HG03064 (cell line): ENCODE results near the gene CTNNBL1.
"Not testable (repeated sequence)": the region's sequence is repeated elsewhere in the genome, so short reads cannot be mapped to it uniquely, and the experiment has no call there.

ENCODE experiments used
- ATAC-seq: cut with Tn5 transposase; IDR thresholded peaks from one replicate; pipeline ENCODE4 v1.9.1; 2021; ENCODE audit warnings: low read depth; ENCODE audit not compliant: unreplicated experiment

The CTNNBL1 gene

DNA sequence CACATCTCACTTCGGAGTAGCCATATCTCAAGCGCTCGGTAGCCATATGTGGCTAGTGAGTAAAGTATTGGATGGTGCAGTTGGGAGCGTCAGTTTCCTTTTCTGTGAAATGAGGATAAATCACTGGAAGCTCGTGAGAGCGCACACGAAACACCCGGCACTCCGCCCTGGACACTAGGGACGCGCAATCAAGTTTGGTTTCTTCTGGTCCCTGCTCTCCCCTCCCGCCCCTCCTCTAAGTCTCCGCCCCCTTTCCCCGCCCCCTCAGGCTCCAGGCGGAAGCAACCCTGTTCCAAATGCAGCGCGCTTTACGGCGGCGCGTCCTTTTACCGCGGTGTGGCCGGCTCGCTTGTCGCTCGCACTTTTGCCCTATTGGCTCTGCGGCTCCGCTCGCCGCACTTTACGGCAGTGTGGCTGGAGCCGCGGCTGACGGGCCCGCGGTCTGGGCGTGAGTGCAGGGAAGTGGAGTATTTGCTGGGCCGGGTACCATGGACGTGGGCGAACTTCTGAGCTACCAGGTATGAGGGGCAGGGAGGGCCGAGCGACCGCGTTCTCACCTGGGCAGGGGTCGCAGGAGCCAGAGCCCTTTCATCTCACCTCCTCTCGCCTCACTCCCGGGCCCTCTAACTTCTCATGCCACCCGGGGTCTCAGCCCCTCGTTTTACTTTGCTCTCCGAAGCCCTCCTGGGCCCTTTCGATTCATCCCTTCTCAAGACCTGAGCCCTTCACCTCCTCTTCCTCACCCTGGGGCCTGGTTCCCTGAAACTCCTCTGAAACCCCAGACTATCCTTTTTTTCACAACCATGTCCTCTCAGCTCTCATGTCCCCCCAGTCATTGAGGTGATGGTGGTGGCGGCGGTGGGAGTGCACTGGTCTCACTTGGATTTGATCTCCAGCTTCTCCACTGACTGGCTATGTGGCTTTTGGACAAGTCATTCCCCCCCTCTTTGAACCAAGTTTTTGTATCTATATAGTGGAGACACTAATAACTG, at the start of gene CTNNBL1:
Gene CTNNBL1 (plus strand): TSS at position 396 of the 992 bp plus-strand sequence. CDS start 93 bp downstream, at position 489.
- peak; percentile 73 for ATAC-seq

GRCh38 chr20:37644605-37645004, 49.2 kb upstream of the CTNNBL1 start:
- ATAC-seq = no peak

GRCh38 chr20:37647946-37648345, 45.9 kb upstream of the CTNNBL1 start:
- no peak for ATAC-seq

DNA sequence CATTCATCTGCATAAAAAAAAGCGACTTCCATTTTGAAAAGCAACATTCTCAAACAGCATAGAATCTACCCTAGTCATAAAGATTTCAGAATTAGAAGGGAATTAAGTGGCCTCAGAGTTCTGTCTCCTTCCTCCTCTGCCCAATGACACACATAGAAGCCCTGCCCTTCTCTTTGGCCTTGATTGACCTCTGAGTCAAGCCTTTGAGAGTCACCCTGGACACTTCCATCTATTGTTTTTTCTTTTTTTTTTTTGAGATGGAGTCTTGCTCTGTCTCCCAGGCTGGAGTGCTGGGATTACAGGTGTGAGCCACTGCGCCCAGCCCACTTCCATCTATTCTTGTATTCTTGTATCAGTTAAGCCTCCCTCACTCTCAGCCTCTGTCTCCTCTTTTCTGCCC, 44.8 kb upstream of the CTNNBL1 start:
- ATAC-seq = no peak

DNA sequence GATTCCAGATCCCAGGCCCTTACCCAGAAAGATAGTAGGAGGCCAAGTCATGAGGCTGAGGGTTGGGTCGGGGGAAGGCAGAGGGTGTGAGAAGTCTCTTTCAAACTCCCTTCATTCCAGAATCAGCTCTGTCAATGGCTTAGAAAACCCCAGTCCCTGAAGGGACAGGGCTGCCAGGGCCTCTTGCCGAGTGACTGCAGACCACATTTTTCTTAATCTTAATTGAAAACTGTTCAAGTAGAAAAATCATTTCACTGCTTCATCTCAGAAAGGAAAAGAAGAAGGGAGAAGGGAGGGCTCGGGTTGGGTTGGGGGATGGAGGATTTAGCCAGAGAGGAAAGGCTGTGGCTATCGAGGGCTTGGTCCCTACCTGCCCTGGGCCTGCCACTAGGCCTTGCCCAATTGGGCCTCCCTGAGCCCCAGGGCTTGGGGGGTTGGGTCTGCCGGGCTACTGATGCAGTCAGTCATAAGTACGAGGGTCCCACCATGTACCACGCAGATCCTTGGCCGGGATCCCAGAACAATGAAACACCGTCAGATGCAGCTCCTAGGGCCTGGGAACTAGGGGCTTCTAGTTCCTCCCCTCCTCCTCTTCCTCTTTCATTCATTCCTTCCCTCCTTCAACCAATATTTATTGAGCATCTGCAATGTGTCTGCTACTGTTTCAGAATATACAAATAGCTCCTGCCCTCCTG, 44.0 kb upstream of the CTNNBL1 start:
- no peak for ATAC-seq

DNA sequence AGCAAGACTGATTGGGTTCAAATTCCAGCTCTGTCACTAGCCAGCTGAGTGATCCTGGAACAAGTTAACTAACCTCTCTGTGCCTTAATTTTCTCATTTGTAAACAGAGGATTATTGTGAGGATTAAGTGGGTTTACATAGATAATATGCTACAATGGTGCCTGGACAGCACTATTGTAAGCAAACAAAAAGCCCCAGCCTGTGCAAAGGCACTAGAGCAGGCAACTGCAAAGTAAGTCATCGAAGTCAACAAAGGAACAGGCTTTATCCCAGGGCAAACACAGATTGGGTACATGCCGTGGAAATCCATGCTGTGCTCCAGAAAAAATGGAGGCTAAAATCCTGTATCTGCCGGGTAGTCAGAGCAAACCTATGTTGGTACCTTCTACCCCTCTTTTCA, 43.2 kb upstream of the CTNNBL1 start:
- no peak for ATAC-seq

GRCh38 chr20:37651932-37652331, 41.9 kb upstream of the CTNNBL1 start:
- ATAC-seq = no peak

GRCh38 chr20:37656945-37657344, 36.9 kb upstream of the CTNNBL1 start:
- ATAC-seq = no peak

- no peak for ATAC-seq
Observed at GRCh38 chr20:37657924-37658804, 35.7 kb upstream of the CTNNBL1 start.

- ATAC-seq = no peak
Observed at GRCh38 chr20:37661519-37661918, 32.3 kb upstream of the CTNNBL1 start.

DNA sequence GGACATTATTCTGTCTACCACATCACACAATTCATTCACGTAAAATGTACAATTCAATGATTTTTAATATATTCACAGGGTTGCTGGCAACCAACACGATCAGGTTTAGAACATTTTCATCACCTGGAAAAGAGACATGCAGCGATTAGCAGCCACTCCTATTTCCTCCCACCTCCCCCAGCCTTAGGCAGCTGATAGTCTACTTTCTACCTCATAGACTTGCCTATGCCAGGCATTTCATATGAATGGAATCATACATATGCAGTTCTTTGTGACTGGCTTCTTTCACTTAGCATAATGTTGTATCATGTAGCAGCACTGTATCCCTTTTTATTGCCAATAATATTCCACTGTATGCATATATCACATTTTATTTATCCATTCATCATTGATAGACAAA, 31.5 kb upstream of the CTNNBL1 start:
- ATAC-seq = no peak

- not testable (repeated sequence) for ATAC-seq
Observed at GRCh38 chr20:37664595-37664994, 29.2 kb upstream of the CTNNBL1 start.

GRCh38 chr20:37668166-37668565, 25.7 kb upstream of the CTNNBL1 start:
- ATAC-seq = no peak

DNA sequence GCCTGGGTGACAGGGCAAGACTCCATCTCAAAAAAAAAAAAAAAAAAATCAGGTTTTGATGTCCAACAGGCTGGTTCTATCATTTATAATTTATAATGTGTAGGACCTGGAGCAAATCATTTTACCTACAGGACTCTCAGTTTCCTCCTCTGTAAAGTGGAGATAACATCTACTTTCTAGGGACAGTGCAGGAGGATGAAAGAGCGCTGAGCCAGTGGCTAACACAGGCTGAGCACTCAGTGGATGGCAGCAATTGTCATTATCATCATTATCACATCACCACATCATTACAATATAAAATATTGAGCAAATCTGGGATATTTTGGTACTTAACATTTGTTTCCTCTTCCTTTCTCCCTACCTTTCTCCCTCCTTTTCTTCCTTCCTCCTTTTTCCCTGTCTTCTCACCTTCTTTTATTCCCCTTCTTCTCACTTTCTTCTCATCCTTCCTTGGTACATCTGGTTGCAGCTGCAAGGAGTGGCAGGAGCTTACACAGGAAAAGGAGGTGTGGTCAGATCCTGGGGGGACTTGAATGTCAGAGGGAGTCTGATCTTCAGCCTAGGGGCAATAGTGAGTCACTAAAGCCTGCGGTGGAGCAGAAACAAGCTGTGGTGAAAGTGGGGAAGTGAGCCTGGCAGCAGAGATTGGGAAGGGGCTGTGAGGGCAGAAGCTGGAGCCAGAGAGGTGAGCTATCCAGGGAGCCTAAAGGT, 24.6 kb upstream of the CTNNBL1 start:
- ATAC-seq = no peak

- no peak for ATAC-seq
Observed at GRCh38 chr20:37669773-37670236, 24.0 kb upstream of the CTNNBL1 start.

DNA sequence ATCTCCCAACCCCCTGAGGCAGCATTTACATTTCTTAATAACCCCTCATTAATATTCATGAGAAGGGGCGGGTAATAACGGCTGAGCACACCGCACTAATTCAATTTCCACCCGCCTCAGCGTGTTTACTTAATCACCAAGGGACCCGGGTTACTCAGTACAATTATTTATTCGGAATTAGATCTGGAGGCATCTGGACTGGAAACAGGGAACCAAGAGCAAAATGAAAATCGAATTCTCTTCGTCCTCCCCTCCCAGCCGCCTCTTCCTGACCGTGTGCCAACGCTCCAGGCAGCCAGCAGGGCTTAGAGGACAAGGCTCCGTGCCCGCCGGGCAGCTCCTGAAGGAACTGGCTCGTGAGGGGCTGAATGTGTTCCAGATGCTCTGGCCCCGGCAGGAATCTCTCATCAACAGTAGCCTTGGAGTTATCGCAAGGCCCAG, 23.5 kb upstream of the CTNNBL1 start:
- ATAC-seq = no peak

GRCh38 chr20:37672143-37672542, 21.7 kb upstream of the CTNNBL1 start:
- ATAC-seq = no peak

GRCh38 chr20:37673444-37673843, 20.4 kb upstream of the CTNNBL1 start:
- ATAC-seq = no peak

DNA sequence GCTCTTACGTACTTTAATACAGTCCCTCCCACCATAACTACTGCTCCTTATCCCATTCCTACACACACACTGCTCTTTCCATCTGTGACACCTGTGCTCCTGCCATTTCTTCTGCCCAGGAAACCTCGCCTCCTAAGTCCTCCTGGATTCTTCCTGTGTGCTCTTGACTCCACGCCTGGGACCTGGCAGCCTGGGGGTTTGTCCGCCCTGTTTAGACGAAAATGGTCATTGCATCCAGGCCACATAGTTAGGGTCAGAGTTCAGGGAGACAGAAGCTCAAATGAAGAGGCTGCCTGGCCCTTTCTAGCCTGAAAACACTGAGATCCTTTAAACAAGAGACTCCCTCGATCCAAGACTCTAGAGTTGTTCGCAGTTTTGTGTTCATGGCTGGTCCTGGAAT, 17.4 kb upstream of the CTNNBL1 start:
- no peak for ATAC-seq
